H1 (cell line): ENCODE results near the gene COL26A1. TPM values are rescaled to one million over a fixed set of nuclear protein-coding genes. Genes with fewer than 3 reads are reported as not detected.
A peak's percentile ranks its signal among the peaks of the same experiment; 100 is the strongest.
"Not testable (repeated sequence)": the region's sequence is repeated elsewhere in the genome, so short reads cannot be mapped to it uniquely, and the experiment has no call there.

Source experiments
- CTCF ChIA-PET: fragments of 300-600 bp; sonication (Branson Sonifier 250); formaldehyde crosslinking; loops from one replicate; lab custom pipeline; 2021; ENCODE audit not compliant: partially characterized antibody; lab: Charles Lee
- POLR2A ChIA-PET: fragments of 300-600 bp; sonication (Branson Sonifier 250); formaldehyde crosslinking; loops from one replicate; lab custom pipeline; 2021; ENCODE audit warnings: inconsistent platforms; ENCODE audit not compliant: partially characterized antibody; lab: Charles Lee
- DNase-seq, 2 experiments: peaks; one replicate each; pipeline versions ENCODE4 v3.0.0 to v3.0.0-alpha.2; 2010 to 2022; ENCODE audit warnings: low spot score in 2 of 2, low read depth in 1 of 2, mixed read lengths in 1 of 2
- FAIRE-seq: peaks from 2 replicates; lab custom pipeline; 2011; peaks lifted over from hg19 to GRCh38; lab: Jason Lieb, UNC
- H2AFZ ChIP-seq: 2 replicates; pipeline ENCODE4 v1.8.1; 2012; ENCODE audit warnings: low read length, inconsistent platforms
- H2AK5ac ChIP-seq: 2 replicates; pipeline ENCODE4 v1.6.1; 2013; ENCODE audit warnings: low read depth, low read length
- H2BK120ac ChIP-seq: replicated peaks from 2 replicates; pipeline ENCODE3; 2013; ENCODE audit warnings: low read depth, low read length, inconsistent platforms
- H2BK12ac ChIP-seq: 2 replicates; pipeline ENCODE4 v1.6.1; 2013; ENCODE audit warnings: low read depth, low read length
- H2BK15ac ChIP-seq: 2 replicates; pipeline ENCODE4 v1.6.1; 2013; ENCODE audit warnings: low read length
- H2BK20ac ChIP-seq: 2 replicates; pipeline ENCODE4 v1.6.1; 2013; ENCODE audit warnings: low read length
- H2BK5ac ChIP-seq: 2 replicates; pipeline ENCODE4 v1.6.1; 2013; ENCODE audit warnings: low read depth, low read length
- H3K14ac ChIP-seq: 2 replicates; pipeline ENCODE4 v1.6.1; 2013; ENCODE audit warnings: inconsistent platforms; ENCODE audit not compliant: insufficient read length
- H3K18ac ChIP-seq: 2 replicates; pipeline ENCODE4 v1.6.1; 2013; ENCODE audit warnings: low read length; ENCODE audit errors: extremely low read depth
- H3K23ac ChIP-seq: 2 replicates; pipeline ENCODE4 v1.6.1; 2013; ENCODE audit warnings: inconsistent platforms; ENCODE audit not compliant: insufficient read length
- H3K23me2 ChIP-seq: 2 replicates; pipeline ENCODE4 v1.6.1; 2013; ENCODE audit warnings: low read depth, low read length
- H3K27ac ChIP-seq: 2 replicates; pipeline ENCODE4 v1.6.1; 2011; ENCODE audit warnings: low read depth, low read length, inconsistent platforms
- H3K27me3 ChIP-seq, 4 experiments: replicated peaks in 1 of 4; 1 replicate in 1 of 4; 2 replicates in 3 of 4; pipeline versions ENCODE4 v1.6.1 to v1.8.1; 2011 to 2013; ENCODE audit warnings: low read length in 3 of 4, mild to moderate bottlenecking in 3 of 4, inconsistent platforms in 2 of 4, mixed read lengths in 2 of 4, moderate library complexity in 1 of 4; ENCODE audit not compliant: control insufficient read depth in 3 of 4, insufficient read depth in 3 of 4; ENCODE audit errors: extremely low read depth in 1 of 4
- H3K36me3 ChIP-seq, 4 experiments: 2 replicates each; pipeline versions ENCODE4 v1.6.1 to v1.8.1; 2011 to 2013; ENCODE audit warnings: mild to moderate bottlenecking in 4 of 4, low read length in 3 of 4, moderate library complexity in 2 of 4, control low read depth in 1 of 4, inconsistent platforms in 1 of 4; ENCODE audit not compliant: insufficient read depth in 4 of 4, control insufficient read depth in 2 of 4
- H3K4ac ChIP-seq: replicated peaks from 2 replicates; pipeline ENCODE3; 2013; ENCODE audit warnings: low read length, low read depth, mixed read lengths, inconsistent platforms; ENCODE audit not compliant: insufficient read length
- H3K4me1 ChIP-seq, 4 experiments: replicated peaks in 1 of 4; 1 replicate in 1 of 4; 2 replicates in 3 of 4; pipeline versions ENCODE4 v1.6.1 to v1.8.1; 2011 to 2013; ENCODE audit warnings: low read length in 3 of 4, inconsistent platforms in 2 of 4, mixed read lengths in 1 of 4; ENCODE audit not compliant: insufficient read depth in 4 of 4, control insufficient read depth in 3 of 4
- H3K4me2 ChIP-seq, 2 experiments: 2 replicates each; pipeline versions ENCODE4 v1.6.1 to v1.8.1; 2011 to 2013; ENCODE audit warnings: low read depth in 2 of 2, low read length in 2 of 2, control low read depth in 1 of 2, inconsistent platforms in 1 of 2, mild to moderate bottlenecking in 1 of 2; ENCODE audit not compliant: insufficient read depth in 1 of 2
- H3K4me3 ChIP-seq, 4 experiments: fragments of 200-600, 300-600 bp in 1 of 4; sonication (generic), shearing (Covaris generic), sonication (Bioruptor Twin) in 1 of 4; 2 replicates each; pipeline versions ENCODE4 v1.5.1 to v1.8.1; 2011 to 2016; ENCODE audit warnings: low read length in 4 of 4, low read depth in 3 of 4, control low read depth in 2 of 4, inconsistent platforms in 2 of 4, mild to moderate bottlenecking in 2 of 4, mixed read lengths in 1 of 4, moderate library complexity in 1 of 4; ENCODE audit not compliant: insufficient read depth in 2 of 4; ENCODE audit errors: extremely low read depth in 1 of 4
- H3K56ac ChIP-seq: replicated peaks from 2 replicates; pipeline ENCODE3; 2013; ENCODE audit warnings: low read depth, mild to moderate bottlenecking, mixed read lengths, low read length, inconsistent platforms; ENCODE audit not compliant: insufficient read length
- H3K79me1 ChIP-seq: 2 replicates; pipeline ENCODE4 v1.6.1; 2013; ENCODE audit warnings: low read depth, low read length, control low read depth
- H3K79me2 ChIP-seq, 2 experiments: 2 replicates each; pipeline versions ENCODE4 v1.6.1 to v1.8.1; 2012 to 2013; ENCODE audit warnings: low read length in 2 of 2, mild to moderate bottlenecking in 2 of 2, inconsistent platforms in 1 of 2; ENCODE audit not compliant: insufficient read depth in 2 of 2, control insufficient read depth in 1 of 2
- H3K9ac ChIP-seq, 4 experiments: replicated peaks in 1 of 4; 1 replicate in 1 of 4; 2 replicates in 3 of 4; pipeline versions ENCODE4 v1.6.1 to v1.8.1; 2011 to 2013; ENCODE audit warnings: low read depth in 3 of 4, low read length in 3 of 4, control low read depth in 2 of 4, mild to moderate bottlenecking in 2 of 4, moderate library complexity in 2 of 4, inconsistent platforms in 1 of 4; ENCODE audit errors: extremely low read depth in 1 of 4
- H3K9me3 ChIP-seq, 2 experiments: 2 replicates each; pipeline versions ENCODE4 v1.6.1 to v1.8.1; 2012 to 2013; ENCODE audit warnings: mild to moderate bottlenecking in 2 of 2, moderate library complexity in 2 of 2, control low read depth in 1 of 2, inconsistent platforms in 1 of 2, low read depth in 1 of 2, low read length in 1 of 2, mixed read lengths in 1 of 2; ENCODE audit not compliant: insufficient read depth in 2 of 2
- H4K20me1 ChIP-seq, 2 experiments: replicated peaks in 1 of 2; 2 replicates each; pipeline versions ENCODE3 to v1.8.1; 2011 to 2013; ENCODE audit warnings: inconsistent platforms in 2 of 2, low read length in 2 of 2, mild to moderate bottlenecking in 1 of 2; ENCODE audit not compliant: insufficient read depth in 2 of 2, control insufficient read depth in 1 of 2
- H4K5ac ChIP-seq: 2 replicates; pipeline ENCODE4 v1.6.1; 2013; ENCODE audit warnings: low read length, low read depth, mixed read lengths, inconsistent platforms; ENCODE audit not compliant: insufficient read length
- H4K8ac ChIP-seq: 2 replicates; pipeline ENCODE4 v1.8.0; 2013; ENCODE audit warnings: mild to moderate bottlenecking, moderate library complexity, low read length, inconsistent platforms; ENCODE audit not compliant: insufficient read depth; ENCODE audit errors: extremely low read depth
- H4K91ac ChIP-seq: replicated peaks from 2 replicates; pipeline ENCODE3; 2013; ENCODE audit warnings: low read length, mixed read lengths, inconsistent platforms; ENCODE audit not compliant: insufficient read length
- WGBS, 2 experiments: shearing (Covaris generic) in 1 of 2; methylation state at CpG; one replicate each; pipeline versions ENCODE4 v1.1.6 to v1.1.7; 2013 to 2015; ENCODE audit warnings: low lambda C conversion rate in 2 of 2, mixed read lengths in 2 of 2, inconsistent platforms in 1 of 2, low coverage in 1 of 2, missing lambda C conversion rate in 1 of 2; ENCODE audit not compliant: insufficient replicate concordance in 2 of 2, insufficient coverage in 1 of 2, insufficient read length in 1 of 2; ENCODE audit errors: extremely low coverage in 1 of 2, missing lambda C conversion rate in 1 of 2; 5-methylcytosine and 5-hydroxymethylcytosine counted together
- polyA plus RNA-seq, 7 experiments: library from polyadenylated mRNA; depleted of rRNA in 3 of 7; stranded (reverse) in 5 of 7; unstranded in 2 of 7; fragments of >200 nt in 5 of 7; fragments of 200-250 nt in 2 of 7; gene quantifications; 1 replicate in 5 of 7; 2 replicates in 1 of 7; 4 replicates in 1 of 7; pipeline versions ENCODE4 v1.2.1 to v1.2.3, GENCODE V29; 2011 to 2013; ENCODE audit warnings: missing spikeins in 2 of 7, mixed read lengths in 2 of 7
- total RNA-seq: library from RNA; stranded (reverse); fragmentation: NEBNext Ultra II Directional; extraction: Animal tissue kit (Norgen Biotek cat#: 25700); gene quantifications from 2 replicates; pipeline ENCODE4 v1.2.1, GENCODE V29; 2021

The COL26A1 gene
- total and polyA plus RNA-seq, 2 of the 8 experiments (the other 6 are each of a cell fraction or from before 2014, with no cell fraction given) = 51.1 to 68.8 TPM

DNA sequence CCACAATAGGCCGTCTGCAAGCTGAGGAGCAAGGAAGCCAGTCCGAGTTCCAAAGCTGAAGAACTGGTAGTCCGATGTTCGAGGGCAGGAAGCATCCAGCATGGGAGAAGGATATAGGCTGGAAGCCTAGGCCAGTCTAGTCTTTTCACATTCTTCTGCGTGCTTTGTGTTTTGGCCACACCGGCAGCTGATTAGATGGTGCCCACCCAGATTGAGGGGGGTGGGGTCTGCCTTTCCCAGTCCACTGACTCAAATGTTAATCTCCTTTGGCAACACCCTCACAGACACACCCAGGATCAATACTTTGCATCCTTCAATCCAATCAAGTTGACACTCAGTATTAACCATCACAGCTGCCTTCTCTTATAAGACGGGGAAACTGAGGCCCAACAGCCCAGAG, 142.8 kb downstream of the COL26A1 start:
- DNase-seq, H2BK15ac ChIP-seq, H3K14ac ChIP-seq, H2BK120ac ChIP-seq, H2BK5ac ChIP-seq, FAIRE-seq, H3K9me3 ChIP-seq, H3K27me3 ChIP-seq, H3K27ac ChIP-seq, H4K91ac ChIP-seq, H2AFZ ChIP-seq, H3K36me3 ChIP-seq, H3K4ac ChIP-seq, H3K56ac ChIP-seq, H3K79me1 ChIP-seq, H3K23me2 ChIP-seq, H4K5ac ChIP-seq, H3K4me2 ChIP-seq, H2BK12ac ChIP-seq, H3K4me3 ChIP-seq, H2BK20ac ChIP-seq, H3K9ac ChIP-seq, H4K8ac ChIP-seq, H4K20me1 ChIP-seq, H3K23ac ChIP-seq, H3K18ac ChIP-seq, H3K79me2 ChIP-seq: not testable (repeated sequence)
- WGBS, 2 experiments = 88% methylated on average over 7 of the region's 7 CpGs; no CpG with 5 or more reads in 1 of the 2 experiments
- ChIA-PET CTCF (interaction anchor here (0.7 to 6.5 kb wide), 10 partner anchors 10 to 196 kb away, joined by 3 to 70 read pairs (median 4); partner anchors contain the start of gene IFT22), POLR2A (interaction anchor here (0.9 to 1.2 kb wide), 2 partner anchors 13 to 158 kb away, joined by 3 to 4 read pairs; no protein-coding TSS in a partner anchor)
- H3K4me1 ChIP-seq = peaks cover 2 to 17% (median 7%) of the 10 kb centered on the region in 4 experiments
- peak overlapping the region; percentile 99; the same call in 1 of the 2 replicates for H2AK5ac ChIP-seq
